Astrocyte (in vitro differentiated cells and primary cell): Measurements from ENCODE around the gene CPOX. TPM values are rescaled to one million over a fixed set of nuclear protein-coding genes. Genes with fewer than 3 reads are reported as not detected.
A peak's percentile ranks its signal among the peaks of the same experiment; 100 is the strongest.

Experiments used
- DNase-seq: peaks from one replicate; pipeline ENCODE4 v3.0.0-alpha.2; 2010; ENCODE audit warnings: low read depth
- FAIRE-seq: peaks from 2 replicates; lab custom pipeline; 2011; peaks lifted over from hg19 to GRCh38; lab: Jason Lieb, UNC
- H2AFZ ChIP-seq: 2 replicates; pipeline ENCODE4 v1.6.0; 2012; ENCODE audit warnings: low read depth, low read length, inconsistent platforms
- H3K27ac ChIP-seq: 2 replicates; pipeline ENCODE4 v1.5.1; 2011; ENCODE audit warnings: low read depth, low read length, inconsistent platforms
- H3K27me3 ChIP-seq: 2 replicates; pipeline ENCODE4 v1.6.0; 2011; ENCODE audit warnings: low read length, inconsistent platforms; ENCODE audit not compliant: insufficient read depth
- H3K36me3 ChIP-seq: 2 replicates; pipeline ENCODE4 v1.5.1; 2011; ENCODE audit warnings: low read length, inconsistent platforms; ENCODE audit not compliant: insufficient read depth
- H3K4me1 ChIP-seq: 2 replicates; pipeline ENCODE4 v1.5.1; 2011; ENCODE audit warnings: low read length, inconsistent platforms; ENCODE audit not compliant: insufficient read depth
- H3K4me2 ChIP-seq: 2 replicates; pipeline ENCODE4 v1.6.0; 2012; ENCODE audit warnings: low read length, inconsistent platforms
- H3K4me3 ChIP-seq: 2 replicates; pipeline ENCODE4 v1.5.1; 2011; ENCODE audit warnings: low read depth, mild to moderate bottlenecking, low read length, inconsistent platforms; ENCODE audit not compliant: insufficient read depth
- H3K79me2 ChIP-seq: 2 replicates; pipeline ENCODE4 v1.6.0; 2012; ENCODE audit warnings: mild to moderate bottlenecking, low read length, inconsistent platforms; ENCODE audit not compliant: insufficient read depth
- H3K9ac ChIP-seq: 2 replicates; pipeline ENCODE4 v1.6.0; 2012; ENCODE audit warnings: mild to moderate bottlenecking, low read length, inconsistent platforms
- H3K9me3 ChIP-seq: 2 replicates; pipeline ENCODE4 v1.5.1; 2012; ENCODE audit warnings: low read depth, mild to moderate bottlenecking, low read length, inconsistent platforms; ENCODE audit not compliant: insufficient read depth
- H4K20me1 ChIP-seq: 2 replicates; pipeline ENCODE4 v1.6.0; 2012; ENCODE audit warnings: low read length, inconsistent platforms; ENCODE audit not compliant: insufficient read depth
- H3K27ac Mint-ChIP-seq: one replicate; pipeline ENCODE4 v1.8.0; 2021; ENCODE audit warnings: mild to moderate bottlenecking, mixed read lengths; ENCODE audit not compliant: unreplicated experiment
- H3K27me3 Mint-ChIP-seq: one replicate; pipeline ENCODE4 v1.8.0; 2021; ENCODE audit warnings: low read depth, mixed read lengths; ENCODE audit not compliant: unreplicated experiment
- H3K36me3 Mint-ChIP-seq: one replicate; pipeline ENCODE4 v1.8.0; 2021; ENCODE audit warnings: low read depth, mixed read lengths; ENCODE audit not compliant: unreplicated experiment
- H3K4me1 Mint-ChIP-seq: one replicate; pipeline ENCODE4 v1.8.0; 2021; ENCODE audit warnings: low read depth, mixed read lengths; ENCODE audit not compliant: unreplicated experiment
- H3K4me3 Mint-ChIP-seq: one replicate; pipeline ENCODE4 v1.8.0; 2021; ENCODE audit warnings: mild to moderate bottlenecking, moderate library complexity, mixed read lengths; ENCODE audit not compliant: unreplicated experiment
- H3K9me3 Mint-ChIP-seq: one replicate; pipeline ENCODE4 v1.8.0; 2021; ENCODE audit warnings: mild to moderate bottlenecking, mixed read lengths; ENCODE audit not compliant: unreplicated experiment
- EZH2 ChIP-seq: IDR thresholded peaks from 2 replicates; pipeline ENCODE4 v1.6.1; 2012; ENCODE audit warnings: mild to moderate bottlenecking, low read length, inconsistent platforms; ENCODE audit not compliant: insufficient read depth
- total RNA-seq: library from RNA; stranded (reverse); gene quantifications from 2 replicates; pipeline ENCODE4 v1.2.1, GENCODE V29; 2021
- TF ChIP-seq, protein P1 (sequence below): IDR thresholded peaks from 2 replicates; pipeline ENCODE4 v1.5.1; 2011; ENCODE audit warnings: low read depth, mild to moderate bottlenecking, inconsistent platforms, low read length, moderate library complexity; ENCODE audit not compliant: insufficient read depth

CPOX gene
- total RNA-seq, 1 donor from 2014 or later: 23.7 TPM

- H3K4me2 ChIP-seq: no peak overlapping the region
- no peak overlapping the region for H3K9ac ChIP-seq
- no peak overlapping the region for H2AFZ ChIP-seq
- no peak overlapping the region for H3K4me3 Mint-ChIP-seq
- H3K27me3 ChIP-seq: peaks cover 3% of the 10 kb centered on the region
- no peaks in the 10 kb centered on the region for H3K36me3 ChIP-seq
- H3K27ac Mint-ChIP-seq: peak overlapping the region; percentile 92
- FAIRE-seq (no peak), DNase-seq (no peak)
- H3K4me3 ChIP-seq: no peak overlapping the region
- no peaks in the 10 kb centered on the region for H4K20me1 ChIP-seq
- H3K27ac ChIP-seq: no peak overlapping the region
- peaks cover 3% of the 10 kb centered on the region for H3K9me3 Mint-ChIP-seq
- H3K4me1 ChIP-seq: no peaks in the 10 kb centered on the region
- no peaks in the 10 kb centered on the region for H3K79me2 ChIP-seq
- no peaks in the 10 kb centered on the region for H3K27me3 Mint-ChIP-seq
- H3K4me1 Mint-ChIP-seq: peaks cover 2% of the 10 kb centered on the region
- no peaks in the 10 kb centered on the region for H3K36me3 Mint-ChIP-seq
- TF ChIP-seq, protein P1, sequence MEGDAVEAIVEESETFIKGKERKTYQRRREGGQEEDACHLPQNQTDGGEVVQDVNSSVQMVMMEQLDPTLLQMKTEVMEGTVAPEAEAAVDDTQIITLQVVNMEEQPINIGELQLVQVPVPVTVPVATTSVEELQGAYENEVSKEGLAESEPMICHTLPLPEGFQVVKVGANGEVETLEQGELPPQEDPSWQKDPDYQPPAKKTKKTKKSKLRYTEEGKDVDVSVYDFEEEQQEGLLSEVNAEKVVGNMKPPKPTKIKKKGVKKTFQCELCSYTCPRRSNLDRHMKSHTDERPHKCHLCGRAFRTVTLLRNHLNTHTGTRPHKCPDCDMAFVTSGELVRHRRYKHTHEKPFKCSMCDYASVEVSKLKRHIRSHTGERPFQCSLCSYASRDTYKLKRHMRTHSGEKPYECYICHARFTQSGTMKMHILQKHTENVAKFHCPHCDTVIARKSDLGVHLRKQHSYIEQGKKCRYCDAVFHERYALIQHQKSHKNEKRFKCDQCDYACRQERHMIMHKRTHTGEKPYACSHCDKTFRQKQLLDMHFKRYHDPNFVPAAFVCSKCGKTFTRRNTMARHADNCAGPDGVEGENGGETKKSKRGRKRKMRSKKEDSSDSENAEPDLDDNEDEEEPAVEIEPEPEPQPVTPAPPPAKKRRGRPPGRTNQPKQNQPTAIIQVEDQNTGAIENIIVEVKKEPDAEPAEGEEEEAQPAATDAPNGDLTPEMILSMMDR: no peak
- no peak for TF ChIP-seq EZH2
- no peaks in the 10 kb centered on the region for H3K9me3 ChIP-seq
Measured at GRCh38 chr3:98612996-98613517, 19.6 kb upstream of the CPOX start.

- no peak overlapping the region for H3K4me2 ChIP-seq
- TF ChIP-seq, protein P1: no peak
- no peak for TF ChIP-seq EZH2
- H3K4me1 Mint-ChIP-seq: peaks cover 2% of the 10 kb centered on the region
- H3K4me1 ChIP-seq: no peaks in the 10 kb centered on the region
- H3K4me3 ChIP-seq: no peak overlapping the region
- no peaks in the 10 kb centered on the region for H3K36me3 Mint-ChIP-seq
- H3K9ac ChIP-seq: no peak overlapping the region
- peaks cover 3% of the 10 kb centered on the region for H3K9me3 Mint-ChIP-seq
- H3K79me2 ChIP-seq: no peaks in the 10 kb centered on the region
- H3K36me3 ChIP-seq: no peaks in the 10 kb centered on the region
- FAIRE-seq (no peak), DNase-seq (no peak)
- H3K27ac ChIP-seq: no peak overlapping the region
- no peaks in the 10 kb centered on the region for H3K27me3 ChIP-seq
- H2AFZ ChIP-seq: no peak overlapping the region
- no peaks in the 10 kb centered on the region for H3K9me3 ChIP-seq
- H3K4me3 Mint-ChIP-seq: no peak overlapping the region
- peak overlapping the region; percentile 49 for H3K27ac Mint-ChIP-seq
- H3K27me3 Mint-ChIP-seq: no peaks in the 10 kb centered on the region
- H4K20me1 ChIP-seq: no peaks in the 10 kb centered on the region
Measured at GRCh38 chr3:98612587-98612986, 19.2 kb upstream of the CPOX start.

GRCh38 chr3:98608029-98608428, 14.6 kb upstream of the CPOX start:
- H3K9me3 Mint-ChIP-seq: peaks cover 3% of the 10 kb centered on the region
- peaks cover 3% of the 10 kb centered on the region for H3K4me1 Mint-ChIP-seq
- Histone ChIP-seq H3K9ac (no peak overlapping the region), H3K36me3 (no peaks in the 10 kb centered on the region), H3K9me3 (no peaks in the 10 kb centered on the region), H2AFZ (no peak overlapping the region), H3K4me1 (no peaks in the 10 kb centered on the region), H3K27me3 (no peaks in the 10 kb centered on the region), H3K27ac (no peak overlapping the region), H3K4me2 (no peak overlapping the region), H3K79me2 (no peaks in the 10 kb centered on the region), H3K4me3 (no peak overlapping the region), H4K20me1 (no peaks in the 10 kb centered on the region)
- no peak overlapping the region for H3K4me3 Mint-ChIP-seq
- DNase-seq (no peak), FAIRE-seq (no peak)
- H3K27ac Mint-ChIP-seq: no peak overlapping the region
- no peaks in the 10 kb centered on the region for H3K27me3 Mint-ChIP-seq
- H3K36me3 Mint-ChIP-seq: no peaks in the 10 kb centered on the region
- no peak for TF ChIP-seq EZH2
